HG03095 (cell line): ENCODE measurements around the gene ATP1A4.

Experiments
- ATAC-seq: cut with Tn5 transposase; IDR thresholded peaks from one replicate; pipeline ENCODE4 v1.9.1; 2021; ENCODE audit warnings: moderate library complexity; ENCODE audit not compliant: unreplicated experiment

ATP1A4 gene

DNA sequence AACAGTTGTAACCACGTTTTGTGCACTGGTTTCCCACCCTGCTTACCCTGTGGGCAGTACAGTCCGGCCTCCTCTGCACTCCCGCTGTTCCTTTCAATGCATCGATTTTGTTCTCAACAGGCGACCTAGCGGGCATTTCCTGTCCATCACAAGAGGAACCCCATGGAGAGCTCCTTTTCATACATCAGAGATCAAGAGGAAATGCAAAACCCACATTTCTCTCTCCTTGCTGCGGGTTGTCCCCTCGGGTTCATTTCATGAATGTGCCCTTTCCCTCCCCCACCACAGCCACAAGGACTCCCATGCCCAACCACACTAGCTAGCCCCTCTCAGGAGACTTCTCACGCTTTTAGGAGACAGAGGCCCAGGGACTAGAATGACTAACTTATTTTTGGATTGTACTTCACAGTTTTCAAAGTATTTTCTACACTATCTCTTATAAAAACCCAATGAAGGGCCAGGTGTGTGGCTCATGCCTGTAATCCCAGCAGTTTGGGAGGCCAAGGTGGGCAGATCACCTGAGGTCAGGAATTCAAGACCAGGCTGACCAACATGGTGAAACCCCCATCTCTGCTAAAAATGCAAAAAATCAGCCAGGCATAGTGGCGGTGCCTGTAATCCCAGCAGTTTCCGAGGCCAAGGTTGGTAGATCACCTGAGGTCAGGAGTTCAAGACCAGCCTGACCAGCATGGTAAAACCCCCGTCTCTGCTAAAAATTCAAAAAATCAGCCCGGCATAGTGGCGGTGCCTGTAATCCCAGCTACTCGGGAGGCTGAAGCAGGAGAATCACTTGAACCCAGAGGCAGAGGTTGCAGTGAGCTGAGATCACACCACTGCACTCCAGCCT lies 18.4 kb downstream of the ATP1A4 start:
- peak; percentile 49 for ATAC-seq

DNA sequence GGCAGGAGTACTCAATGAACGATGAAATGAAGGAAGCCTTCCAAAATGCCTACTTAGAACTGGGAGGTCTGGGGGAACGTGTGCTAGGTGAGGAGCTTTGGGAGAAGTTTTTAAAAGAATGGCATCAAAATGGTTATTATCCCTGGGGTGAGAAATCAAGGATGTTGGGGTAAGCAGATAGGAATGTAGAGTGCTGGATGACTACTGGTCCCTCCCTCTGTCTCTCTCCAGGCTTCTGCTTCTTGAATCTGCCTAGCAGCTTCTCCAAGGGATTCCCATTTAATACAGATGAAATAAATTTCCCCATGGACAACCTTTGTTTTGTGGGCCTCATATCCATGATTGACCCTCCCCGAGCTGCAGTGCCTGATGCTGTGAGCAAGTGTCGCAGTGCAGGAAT lies 20.0 kb downstream of the ATP1A4 start:
- no peak for ATAC-seq

DNA sequence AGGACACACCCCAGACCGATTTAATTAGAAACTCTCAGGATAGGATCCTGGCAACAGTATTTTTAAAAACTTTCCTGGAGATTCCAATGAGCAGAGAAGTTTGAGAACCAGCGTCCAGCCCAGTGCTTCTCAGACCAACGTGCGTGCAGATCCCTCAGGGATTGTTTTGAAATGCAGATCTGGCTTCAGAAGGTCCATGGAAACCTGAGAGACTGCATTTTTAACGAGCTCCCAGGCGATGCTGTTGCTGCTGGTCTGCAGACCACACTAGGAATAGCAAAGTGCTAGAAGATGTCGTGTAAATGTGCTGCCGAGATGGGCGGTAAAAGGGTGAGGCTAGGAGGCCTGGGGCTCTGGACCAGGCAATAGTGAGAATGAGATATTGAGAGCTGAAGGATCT lies 20.6 kb downstream of the ATP1A4 start:
- no peak for ATAC-seq

DNA sequence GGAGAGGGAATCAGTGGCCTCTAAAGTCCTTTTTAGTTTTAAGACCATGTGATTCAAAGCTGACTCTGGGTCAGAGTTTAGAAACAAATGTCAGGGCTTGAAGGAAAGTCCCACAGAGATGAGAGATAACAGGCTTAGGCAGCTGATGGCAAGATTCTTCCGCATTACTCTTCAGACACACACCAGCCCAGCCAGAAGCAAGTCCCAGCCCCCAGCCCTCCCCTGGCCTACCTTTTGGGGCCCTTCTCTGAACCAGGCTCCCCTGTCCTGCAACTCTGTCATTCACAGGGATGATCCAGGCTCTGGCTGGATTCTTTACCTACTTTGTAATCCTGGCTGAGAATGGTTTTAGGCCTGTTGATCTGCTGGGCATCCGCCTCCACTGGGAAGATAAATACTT lies 25.8 kb downstream of the ATP1A4 start:
- no peak for ATAC-seq

DNA sequence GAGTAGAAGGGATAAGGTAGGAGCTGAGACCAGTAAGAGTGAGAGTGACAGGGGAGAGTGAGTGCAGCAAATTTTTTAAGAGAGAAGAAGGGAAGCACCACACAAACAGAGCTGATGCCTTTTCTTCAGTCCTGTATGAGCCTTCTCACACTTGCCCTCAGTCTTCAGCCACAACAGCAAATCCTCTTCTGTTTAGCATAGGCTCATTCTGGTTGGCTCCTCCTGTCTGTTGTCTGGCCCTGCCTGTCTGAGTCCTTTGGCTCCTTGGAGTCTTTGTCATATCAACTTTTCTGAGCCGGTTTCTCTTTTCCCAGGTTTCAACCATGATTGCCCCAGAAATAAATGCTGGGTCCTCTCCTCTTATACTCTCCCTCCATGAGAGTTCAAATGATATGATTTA lies 26.3 kb downstream of the ATP1A4 start:
- no peak for ATAC-seq

DNA sequence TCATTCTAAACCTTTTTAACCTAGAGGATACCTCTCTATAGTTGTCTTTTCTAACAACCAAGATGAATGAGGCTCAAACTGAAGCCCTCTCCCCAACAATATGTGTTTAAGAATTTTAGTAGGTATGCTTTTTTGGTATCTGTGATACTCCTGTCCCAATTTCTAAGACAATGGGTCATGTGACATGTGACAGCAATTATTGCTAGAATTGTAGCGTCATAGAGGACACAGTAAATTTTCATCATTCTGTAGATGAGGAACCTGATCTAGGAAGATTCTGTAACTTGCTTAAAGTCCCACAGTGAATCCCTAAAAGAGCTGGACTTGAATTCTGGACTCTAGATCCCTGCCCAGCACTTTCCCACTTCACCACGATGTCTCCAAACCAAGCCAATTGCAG lies 27.3 kb downstream of the ATP1A4 start:
- ATAC-seq = no peak

DNA sequence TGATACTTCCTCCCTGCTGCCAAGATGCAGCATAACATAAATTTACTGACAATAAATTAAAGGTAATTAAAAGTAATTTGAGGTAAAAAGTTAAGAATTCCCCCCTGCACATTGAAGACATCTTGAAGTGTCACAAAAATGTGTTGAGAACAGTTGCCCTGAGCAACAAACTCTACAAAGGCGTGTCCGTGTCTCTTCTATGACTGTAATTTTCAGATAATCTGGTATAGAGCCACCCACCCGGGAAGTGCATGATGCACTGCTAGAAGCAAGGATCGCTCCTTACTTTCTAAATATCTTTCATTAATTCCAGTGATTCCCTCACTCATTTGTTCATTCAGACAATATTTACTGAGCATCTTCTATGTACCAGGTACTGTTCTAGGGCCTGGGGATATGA lies 27.9 kb downstream of the ATP1A4 start:
- ATAC-seq = no peak

DNA sequence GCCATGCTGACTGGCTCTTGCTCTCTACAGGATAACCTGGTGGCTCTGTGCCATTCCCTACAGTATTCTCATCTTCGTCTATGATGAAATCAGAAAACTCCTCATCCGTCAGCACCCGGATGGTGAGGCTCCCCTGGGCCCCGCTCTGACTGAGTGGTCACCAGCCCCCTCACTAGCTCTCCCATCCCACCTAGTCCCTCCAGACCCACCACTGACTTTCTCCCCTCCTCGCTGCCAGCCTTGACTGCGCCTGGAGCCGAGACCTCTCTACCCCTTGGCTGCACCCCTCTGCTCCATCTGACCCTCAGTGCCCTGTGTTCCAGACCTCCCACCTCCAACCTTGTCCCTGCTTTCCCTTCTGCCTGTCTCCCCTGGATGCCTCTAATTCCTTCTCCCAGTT lies 34.8 kb downstream of the ATP1A4 start:
- ATAC-seq = no peak

DNA sequence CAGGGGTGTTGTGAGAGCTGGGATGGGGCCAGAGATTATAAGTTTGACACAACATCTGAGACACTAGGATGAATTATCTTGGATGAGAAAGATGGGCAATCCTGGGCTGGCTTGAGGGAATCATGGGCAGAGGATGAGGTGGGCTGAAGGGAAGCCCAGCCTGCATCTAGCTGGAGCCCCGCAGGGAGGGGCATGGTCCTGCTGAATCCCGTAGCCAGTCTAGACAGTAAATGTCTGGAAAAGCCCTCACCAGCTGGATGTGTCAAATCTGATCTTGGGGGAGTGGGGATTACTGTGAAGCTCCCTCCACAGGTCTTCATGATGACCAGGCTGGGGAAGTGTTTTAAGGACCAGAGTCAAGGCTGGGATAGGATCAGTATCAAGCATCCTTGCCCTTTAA lies 35.3 kb downstream of the ATP1A4 start:
- ATAC-seq = no peak

DNA sequence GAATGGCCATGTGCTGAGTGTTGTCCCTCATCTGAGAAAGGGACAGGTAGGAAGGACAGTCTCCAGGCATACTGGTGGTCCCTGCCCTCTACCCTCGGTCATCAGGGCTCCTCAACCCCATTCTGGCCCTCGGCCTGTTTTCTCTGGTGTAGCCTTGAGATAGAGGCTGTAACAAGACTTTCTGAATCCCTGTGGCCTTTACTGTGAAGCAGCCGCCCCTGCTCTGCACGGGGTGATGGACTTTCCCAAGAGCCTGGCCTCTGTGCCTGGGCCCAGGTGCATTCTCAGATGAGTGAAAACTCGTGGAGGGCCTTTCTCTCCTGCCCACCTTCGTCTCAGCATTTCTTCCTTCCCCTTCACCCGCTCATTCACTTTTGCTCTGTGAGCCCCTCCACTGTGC lies 36.0 kb downstream of the ATP1A4 start:
- no peak for ATAC-seq

DNA sequence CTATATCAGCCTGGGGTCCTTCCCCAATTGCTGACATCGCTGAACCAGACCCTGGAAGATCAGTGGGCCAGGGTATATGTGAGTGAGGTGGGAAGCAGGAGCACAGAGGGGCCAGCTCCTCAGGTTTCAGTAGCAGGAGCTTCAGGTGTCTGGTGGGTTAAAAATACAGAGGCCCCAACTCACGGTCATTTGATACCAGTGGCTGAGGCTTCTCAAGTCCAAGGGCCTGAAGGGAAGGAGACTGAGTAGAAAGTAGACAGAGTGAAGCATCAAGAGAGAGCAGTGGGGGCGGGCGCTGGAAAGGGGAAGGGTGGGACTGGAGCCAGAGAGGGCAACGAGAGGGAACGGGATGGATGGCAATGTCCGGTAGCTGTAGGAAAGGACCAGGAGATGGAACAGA lies 36.9 kb downstream of the ATP1A4 start:
- ATAC-seq = no peak

DNA sequence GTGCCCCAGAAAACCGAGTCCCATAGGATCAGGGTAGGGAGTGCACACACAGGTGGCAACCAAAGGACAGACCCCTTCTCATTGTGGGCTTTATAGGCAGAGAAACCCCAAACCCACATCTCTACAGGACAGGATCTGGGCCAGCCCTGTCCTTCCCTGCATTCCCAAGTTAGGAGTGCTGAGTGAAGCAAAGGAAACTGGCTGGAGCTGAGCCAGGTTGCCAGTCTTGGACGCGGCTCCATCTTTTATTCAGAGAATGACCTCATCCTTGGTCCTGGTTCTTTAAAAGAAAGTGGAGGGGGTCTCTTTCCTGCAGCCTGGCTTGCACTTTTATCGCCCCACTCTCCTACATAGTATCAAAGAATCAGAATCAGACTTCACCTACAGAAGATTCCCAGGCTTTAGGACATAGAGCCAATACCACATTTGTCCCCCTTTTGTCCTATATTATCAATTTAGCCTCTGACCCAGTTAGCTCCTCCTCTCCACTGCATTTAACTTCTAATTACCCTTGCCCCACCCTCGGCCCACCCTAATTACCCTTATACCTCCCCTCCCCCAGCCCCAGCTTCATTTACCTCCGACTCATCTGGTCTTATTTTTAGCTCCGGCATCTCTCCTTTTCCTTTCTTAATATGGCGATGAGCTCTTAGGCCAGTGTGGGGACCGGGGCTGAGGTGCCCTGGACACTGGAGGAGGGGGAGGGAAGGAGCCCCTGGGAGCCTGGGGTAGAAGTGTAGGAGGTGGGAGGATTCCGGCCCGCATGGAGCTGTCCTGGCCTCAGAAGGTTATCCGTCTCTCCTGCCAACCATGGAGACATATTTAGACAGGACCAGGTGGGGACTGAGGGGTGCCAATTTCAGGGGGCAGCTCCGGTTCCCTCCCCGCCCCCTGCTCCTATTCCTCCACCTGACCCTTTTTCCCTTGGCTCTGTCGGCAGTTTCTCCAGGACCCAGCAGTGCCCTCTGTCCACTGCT lies 38.5 kb downstream of the ATP1A4 start, which contains the start of gene CASQ1:
TSS of gene CASQ1 (plus strand) at position 927 of the 977 bp plus-strand sequence. CDS start 177 bp downstream, outside the sequence.
- no peak for ATAC-seq

DNA sequence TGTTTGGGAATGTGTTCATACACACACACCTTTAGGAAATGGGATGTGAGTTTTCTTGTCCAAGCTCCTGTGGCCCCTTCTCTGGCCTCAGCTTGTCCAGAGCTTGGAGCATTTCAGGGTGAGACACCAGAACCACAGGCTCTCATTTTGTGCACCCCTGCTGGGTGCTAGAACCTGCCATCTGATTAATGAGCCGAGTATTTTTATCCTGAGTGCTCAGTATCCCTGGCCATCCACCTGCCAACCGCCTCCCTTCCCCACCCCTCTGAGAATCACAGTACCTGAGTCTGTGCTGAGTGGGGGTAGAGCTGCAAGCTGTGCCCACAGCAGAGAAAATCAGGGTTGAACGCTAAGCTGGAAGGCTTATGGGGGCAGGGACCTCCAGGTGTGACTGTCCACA lies 40.4 kb downstream of the ATP1A4 start:
- no peak for ATAC-seq

DNA sequence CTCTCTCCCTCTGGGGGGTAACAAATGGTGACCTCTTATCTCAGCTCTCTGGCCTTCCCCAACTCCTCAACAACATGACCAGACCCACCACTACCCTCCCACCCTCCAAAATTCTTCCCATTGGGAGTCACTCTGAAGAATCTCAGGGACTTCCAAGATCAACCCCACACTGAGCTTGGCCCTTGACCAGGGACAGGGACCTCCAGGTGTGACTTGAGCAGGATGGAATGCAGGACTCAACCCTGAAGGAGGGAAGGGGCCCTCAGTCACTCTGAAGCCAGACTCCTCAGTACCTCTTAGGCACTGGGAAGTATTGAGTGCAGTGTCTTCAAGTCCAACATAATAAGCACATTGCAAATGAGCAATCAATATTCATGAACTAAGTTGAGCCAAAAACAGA lies 40.8 kb downstream of the ATP1A4 start:
- no peak for ATAC-seq

DNA sequence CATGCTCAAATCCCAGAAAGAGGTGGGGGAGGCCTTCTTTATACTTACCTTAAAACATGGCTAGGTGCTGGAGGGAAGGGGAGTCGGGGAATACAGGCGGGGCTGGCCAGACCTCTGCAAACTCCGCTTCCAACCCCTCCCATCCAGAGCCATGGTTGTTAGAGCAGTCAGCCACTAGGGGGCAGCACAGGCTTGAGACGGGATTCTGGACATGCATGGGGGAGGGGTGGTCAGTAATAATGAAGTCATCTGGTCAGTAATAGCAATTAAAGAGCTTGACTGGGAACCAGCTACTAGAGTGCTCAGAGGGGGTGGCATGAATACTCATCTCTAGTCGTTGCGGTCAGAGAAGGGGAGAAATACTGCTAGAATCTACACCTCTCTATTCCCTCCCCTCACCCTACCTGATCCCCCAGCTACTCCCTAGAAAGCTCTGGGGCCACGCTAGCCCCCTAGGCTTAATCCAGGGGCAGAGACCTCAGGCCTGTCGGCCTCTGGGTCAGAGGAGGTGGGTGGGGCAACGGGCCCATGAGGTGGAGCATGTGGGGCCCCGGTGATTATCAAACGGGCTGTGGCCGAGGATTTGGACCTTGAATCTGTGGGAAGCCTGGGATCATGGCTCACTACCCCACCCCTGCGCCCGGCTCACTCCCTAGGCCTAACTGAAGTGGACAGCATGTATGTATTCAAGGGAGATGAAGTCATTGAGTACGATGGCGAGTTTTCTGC lies 41.9 kb downstream of the ATP1A4 start:
- no peak for ATAC-seq

DNA sequence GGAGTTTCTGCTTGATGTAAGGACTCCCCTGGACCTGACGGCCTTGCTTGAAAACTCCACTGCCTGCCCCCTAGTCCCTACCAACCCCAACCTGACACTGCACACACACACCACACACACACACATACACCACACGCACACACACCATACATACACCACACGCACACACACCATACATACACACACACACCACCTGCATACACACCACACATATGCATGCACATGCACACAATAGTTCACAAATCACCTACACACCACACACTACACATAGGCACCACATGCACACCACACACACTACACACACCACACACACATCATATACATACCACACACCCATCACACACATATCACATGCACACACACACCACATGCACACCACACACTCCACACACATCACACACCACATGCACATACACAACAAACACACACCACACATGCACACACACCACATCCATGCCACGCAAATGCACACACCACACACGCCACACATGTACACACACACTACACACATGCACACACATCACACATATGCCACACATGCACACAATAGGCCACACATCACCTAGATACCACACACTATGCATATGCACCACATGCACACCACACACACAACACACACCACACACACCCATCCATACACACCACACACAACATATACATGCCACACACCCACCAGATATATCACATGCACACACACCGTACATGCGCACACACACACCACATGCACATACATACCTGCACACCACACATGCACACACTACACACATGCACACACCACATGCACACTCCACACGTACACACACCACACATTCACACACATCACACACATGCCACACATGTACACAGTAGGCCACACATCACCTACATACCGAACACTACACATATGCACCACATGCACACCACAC lies 42.7 kb downstream of the ATP1A4 start:
- no peak for ATAC-seq

DNA sequence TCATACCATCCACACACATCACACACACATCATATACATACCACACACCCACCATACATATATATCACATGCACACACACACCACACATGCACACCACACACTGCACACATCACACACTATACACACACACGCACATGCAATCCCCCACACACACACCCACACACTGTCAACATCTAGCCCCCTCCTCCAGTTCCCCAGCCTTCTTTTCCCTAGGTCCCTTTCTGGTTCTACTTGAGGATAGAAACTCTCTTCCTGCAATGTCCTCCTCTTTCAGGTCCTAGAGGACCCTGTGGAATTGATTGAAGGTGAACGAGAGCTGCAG lies 43.3 kb downstream of the ATP1A4 start:
- no peak for ATAC-seq

DNA sequence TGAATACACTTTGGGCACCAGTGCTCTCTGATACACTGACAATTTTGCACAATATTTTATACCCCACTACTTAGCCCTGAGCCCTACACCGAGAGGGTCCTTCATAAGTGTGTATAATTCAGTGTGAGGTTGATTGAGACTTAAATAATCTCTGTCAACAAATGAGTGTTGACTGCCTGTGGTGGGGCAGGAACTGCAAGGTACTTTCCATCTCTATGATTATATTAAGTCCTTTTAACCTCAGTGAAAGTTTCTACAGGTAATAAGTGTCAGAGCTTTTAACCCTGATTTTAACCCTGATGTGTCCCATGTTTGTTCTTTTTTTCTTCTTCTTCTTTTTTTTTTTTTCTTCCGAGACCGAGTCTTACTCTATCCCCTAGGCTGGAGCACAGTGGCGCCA lies 44.7 kb downstream of the ATP1A4 start:
- no peak for ATAC-seq

DNA sequence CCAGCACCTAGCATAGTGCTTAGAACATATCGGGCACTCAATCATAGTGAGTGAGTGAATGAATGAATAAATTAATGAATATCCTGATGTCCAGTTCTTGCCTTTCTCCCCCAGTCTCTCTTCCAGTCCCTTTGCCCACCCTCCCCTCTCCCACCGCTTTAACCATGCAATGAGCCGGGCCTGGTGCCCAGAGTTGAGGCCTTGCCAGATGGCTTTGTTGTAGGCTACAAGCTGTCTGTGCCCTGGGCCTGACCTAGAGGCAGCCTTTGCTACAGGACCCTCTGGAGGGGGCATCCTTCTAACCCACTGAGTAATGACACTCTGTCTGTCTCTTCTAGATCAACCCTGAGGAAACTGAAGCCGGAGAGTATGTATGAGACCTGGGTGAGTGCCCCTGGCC lies 45.8 kb downstream of the ATP1A4 start:
- ATAC-seq = no peak

DNA sequence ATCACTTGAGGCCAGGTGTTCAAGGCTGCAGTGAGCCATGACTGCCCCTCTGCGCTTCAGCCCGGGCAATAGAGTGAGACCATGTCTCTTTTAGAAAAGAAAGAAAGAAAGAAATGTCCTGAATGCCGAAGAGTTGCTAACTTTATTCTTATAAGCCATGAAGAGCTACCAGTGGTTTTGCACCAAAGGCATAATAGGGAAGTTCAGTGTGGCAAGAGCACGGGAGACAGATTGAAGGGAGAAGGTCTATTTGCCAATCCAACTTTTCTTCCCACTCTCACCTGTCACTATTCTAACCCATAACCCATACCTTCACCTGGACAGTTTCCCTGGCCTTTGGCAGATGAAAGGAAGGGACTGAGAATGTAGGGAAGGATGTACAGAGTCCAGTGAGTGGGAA lies 49.4 kb downstream of the ATP1A4 start:
- no peak for ATAC-seq
